ENCODE results near the gene FDXR.

The FDXR gene

DNA sequence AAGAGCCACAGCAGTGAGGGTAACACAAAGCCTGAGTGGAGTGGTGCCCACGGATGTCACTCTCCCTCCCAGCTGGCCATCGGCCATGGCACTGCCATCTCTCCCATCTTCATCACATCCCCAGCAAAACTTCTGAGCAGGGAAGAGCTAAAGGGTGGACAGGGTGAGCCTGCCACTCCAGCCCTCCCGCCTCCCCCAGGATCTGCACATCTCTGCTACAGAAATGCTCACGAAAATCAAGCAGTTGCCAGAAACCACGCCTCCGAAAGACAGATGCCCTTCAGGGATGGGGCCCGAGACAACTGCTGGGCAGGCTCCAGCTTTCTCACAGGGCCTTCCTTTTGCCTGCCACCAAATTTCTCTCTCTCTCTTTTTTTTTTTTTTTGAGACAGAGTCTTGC is 16.7 kb downstream of the FDXR start:
- DNase-seq: no peak

DNA sequence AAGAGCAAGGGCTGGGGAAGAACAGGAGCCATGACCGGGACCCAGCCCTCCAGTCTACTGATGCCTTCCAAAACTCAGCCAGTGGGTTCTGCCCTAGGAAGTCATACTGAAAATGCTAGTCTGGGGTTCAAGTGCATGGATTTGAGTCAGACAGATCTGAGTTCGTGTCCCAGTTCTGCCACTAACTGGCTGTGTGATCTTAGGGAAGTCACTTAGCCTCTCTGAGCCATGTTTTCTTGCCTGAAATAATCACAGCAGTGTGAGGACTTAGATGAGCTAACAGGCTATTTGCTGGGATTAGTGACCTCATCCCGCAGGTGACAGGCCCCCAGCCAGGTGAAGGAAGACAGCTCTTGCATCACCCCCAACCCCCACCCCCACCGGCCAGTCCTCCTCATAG is 17.5 kb downstream of the FDXR start:
- DNase-seq: no peak

DNA sequence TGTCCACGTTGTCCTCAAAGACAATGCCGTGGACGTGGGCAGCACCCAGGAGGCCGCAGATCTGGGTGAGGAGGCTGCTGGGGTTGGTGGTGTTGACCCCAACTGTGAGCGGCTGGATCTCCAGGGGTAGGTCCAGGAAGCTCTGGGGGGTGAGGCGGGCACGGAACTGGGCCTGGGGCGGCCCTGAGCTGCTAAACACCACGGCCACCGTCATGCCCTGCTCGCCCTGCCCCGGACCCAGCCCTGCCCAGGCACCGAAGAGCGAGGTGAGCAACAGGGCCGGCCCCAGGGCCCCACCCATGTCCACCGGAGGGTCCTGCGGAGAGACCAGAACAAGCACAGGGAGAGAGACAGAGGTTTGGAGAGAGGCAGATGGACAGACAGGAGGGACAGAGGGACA is 18.0 kb downstream of the FDXR start:
- DNase-seq: no peak

DNA sequence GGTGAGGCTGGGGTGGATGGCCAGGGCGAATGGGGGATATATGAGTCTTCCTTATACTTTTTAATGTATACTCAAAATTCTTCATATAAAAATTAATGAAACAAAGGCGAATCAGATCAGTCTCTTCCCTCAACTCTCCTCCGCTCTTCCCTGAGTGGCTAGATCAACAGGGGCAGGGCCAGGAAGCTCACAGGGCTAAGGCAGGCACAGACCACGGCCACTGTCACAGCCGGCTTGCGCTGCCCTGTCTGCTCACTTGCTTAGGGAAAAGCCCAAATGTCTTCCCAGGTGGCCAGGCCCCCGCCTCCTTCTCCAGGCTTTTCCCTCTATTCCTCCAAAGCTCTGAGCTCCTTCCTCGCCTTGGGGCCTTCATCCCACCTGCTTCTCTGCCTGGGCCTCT is 19.1 kb downstream of the FDXR start:
- DNase-seq: no peak

DNA sequence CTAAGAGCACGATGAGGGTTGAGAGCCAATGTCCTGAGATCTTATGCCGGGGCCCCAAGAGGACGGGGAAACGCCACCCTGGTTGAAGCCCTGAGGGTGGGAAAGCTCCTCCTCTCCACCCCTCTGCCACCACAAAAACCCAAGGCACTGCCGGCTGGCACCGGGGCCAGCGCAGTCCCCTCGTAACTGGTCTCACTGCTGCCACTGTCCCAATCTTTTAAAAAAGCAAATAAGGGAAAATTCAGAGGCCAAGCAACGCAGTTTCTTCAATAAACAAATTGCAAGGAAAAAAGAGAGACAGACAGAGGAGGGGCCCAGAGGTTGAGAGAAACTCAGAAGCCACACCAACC is 19.8 kb downstream of the FDXR start:
- DNase-seq: no peak

DNA sequence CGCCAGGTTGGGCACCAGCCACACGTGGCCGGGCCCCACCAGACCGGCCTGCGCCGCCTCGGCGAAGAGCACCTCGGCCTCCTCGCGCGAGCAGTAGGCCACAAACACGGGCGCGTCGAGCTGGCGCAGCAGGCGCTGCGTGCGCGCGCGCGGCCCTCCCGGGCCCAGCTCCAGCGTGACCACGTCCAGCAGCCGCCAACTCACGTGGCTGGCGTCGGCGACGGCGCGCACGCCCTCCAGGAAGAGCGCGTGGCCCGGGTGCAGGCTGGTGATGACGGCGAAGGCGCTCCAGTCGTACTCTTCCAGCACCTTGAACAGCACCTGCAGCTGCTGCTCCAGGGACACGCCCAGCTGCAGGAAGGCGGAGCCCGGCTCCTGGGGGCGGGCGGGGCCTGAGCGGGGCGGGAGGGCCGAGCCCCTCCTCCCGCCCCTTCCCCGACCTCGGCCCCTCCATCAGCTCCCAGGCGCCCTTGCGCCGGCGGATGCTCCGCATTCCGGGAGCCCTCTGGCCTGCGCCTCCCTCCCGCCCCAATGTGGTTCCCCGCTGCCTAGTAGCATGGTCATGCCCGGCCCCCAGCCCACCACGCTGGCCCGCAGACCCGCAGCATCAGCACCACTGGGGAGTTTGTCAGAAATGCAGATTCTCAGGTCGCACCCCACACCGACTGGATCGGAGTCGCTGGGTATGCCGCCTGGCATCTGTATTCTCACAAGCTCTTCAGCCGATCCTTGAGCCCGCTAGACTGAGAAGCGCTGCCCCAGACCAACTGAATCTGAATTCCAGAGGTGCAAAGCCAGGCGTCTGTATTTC is 20.4 kb downstream of the FDXR start:
- DNase-seq: no peak

DNA sequence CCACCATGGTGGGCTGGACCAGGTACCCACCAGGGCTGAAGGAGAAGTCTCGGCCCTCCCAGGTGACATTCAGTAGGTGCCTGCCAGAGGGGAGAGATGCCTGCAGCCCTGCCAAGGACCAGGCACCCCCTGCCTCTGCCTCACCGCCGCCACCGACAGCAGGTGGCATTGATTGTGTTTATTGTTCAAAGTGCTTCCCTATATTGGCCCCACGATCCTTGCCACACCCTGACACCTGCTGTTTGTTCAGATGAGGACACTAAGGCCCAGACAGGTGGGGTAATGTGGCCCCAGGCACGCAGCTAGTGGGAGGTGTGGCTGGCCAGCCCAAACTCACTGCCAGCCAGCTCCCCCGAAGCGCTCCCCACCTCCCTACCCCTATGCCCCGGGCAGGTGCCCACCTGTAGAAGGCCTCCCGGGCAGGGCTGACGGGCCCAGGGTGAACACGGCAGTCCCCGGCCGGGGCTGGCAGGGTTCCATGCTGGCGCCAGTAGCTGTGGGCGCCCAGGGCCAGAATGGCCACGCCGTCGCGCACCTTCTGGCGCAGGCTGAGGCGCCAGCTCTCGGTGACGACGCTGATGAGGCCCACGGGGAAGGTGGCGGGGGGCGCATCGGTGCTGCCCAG is 21.1 kb downstream of the FDXR start:
- no peak for DNase-seq

DNA sequence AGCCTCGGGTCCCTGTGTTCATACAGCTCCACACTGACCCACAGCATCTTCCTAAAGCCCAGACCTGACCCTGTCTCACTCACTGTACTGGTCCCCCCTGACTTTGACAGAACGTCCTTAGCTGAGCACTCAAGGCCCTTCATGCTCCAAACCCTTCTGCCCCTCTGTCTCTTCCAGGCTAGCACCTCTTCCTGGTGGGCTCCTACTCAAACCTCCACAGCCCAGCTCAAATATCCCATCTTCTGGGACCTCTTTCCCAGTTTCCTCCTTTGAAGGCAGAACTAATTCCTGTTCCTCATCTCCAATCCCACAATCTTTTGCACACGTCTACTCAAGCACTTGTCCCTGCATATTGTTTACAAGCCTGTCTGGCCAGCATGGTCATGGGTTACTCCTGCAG is 21.9 kb downstream of the FDXR start:
- no peak for DNase-seq

DNA sequence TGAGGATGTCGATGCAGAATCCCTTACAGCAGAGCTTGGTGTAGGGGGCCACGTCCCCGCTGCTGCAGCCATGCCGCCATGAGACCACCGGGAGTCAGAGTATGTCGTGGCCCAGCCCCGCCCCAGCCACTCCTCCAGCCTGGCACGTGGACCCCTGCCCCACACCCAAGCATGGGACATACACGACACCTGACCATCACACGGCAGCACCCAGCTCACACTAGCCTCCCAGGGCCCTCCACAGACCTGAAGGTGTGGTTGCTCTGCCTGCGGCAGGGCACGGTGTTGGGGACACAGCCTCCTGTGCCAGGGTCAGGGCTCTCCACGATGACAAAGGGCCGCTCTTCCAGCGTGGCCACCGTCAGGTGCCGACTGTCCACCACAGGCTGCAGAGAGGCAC is 22.5 kb downstream of the FDXR start:
- no peak for DNase-seq

DNA sequence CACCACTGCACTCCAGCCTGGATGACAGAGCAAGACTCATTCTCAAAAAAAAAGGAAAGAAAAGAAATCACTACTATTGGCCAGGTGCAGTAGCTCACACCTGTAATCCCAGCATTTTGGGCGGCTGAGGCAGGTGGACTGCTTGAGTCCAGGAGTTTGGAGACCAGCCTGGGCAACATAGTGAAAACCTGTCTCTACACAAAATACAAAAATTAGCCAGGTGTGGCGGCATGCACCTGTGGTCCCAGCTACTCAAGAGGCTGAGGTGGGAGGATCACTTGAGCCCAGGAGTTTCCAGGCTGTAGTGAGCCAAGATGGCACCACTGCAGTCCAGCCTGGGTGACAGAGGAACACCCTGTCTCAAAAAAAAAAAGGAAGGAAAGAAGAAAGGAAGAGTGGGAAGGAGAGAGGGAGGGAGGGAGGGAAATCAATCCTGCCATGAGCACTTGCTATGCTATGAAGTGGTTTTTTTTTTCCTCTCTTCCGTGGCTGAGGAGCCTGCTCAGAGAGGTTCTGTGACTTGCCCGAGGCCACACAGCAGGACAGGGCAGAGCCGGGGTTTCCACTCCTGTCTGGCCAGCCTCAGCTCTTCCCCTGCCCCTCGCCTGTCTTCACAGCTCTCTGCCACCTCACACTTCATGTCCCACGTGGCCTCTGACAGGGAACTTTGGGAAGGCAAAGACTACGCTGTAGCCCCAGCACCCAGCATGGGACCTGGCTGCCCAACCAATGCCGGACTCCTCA is 24.0 kb downstream of the FDXR start:
- no peak for DNase-seq

DNA sequence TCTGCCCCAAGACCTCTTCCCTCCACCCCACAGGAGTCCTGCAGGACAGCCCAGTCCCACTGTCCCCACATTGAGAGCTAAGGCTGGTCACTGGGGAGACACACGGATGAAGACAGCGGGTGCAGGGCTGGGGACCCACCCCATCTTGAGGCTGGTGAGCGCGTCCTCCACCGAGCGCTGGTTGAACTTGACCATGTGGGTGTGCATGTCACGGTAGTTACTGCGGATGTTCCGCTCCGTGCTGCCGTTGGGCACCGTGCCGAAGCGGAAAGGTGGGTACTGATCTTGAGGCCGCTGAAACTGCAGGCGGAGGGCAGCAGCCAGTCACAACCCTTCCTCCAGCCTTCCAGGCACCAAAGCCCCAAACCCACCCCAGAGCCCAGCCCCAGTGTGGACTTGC is 26.2 kb downstream of the FDXR start:
- no peak for DNase-seq

DNA sequence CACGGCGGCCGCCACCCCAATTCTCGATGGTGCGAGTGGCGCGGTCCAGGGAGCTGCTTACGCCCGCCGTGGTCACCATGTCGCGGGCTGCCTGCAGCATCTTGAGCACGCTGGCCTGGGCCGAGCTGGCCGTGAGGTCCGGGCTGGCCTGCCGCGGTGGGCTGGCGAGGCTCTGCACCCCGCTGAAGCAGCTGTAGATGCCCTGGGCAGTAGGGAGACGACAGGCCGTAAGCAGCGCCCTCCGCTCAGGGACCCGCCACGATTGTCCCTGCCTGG is 29.5 kb downstream of the FDXR start:
- no peak for DNase-seq

DNA sequence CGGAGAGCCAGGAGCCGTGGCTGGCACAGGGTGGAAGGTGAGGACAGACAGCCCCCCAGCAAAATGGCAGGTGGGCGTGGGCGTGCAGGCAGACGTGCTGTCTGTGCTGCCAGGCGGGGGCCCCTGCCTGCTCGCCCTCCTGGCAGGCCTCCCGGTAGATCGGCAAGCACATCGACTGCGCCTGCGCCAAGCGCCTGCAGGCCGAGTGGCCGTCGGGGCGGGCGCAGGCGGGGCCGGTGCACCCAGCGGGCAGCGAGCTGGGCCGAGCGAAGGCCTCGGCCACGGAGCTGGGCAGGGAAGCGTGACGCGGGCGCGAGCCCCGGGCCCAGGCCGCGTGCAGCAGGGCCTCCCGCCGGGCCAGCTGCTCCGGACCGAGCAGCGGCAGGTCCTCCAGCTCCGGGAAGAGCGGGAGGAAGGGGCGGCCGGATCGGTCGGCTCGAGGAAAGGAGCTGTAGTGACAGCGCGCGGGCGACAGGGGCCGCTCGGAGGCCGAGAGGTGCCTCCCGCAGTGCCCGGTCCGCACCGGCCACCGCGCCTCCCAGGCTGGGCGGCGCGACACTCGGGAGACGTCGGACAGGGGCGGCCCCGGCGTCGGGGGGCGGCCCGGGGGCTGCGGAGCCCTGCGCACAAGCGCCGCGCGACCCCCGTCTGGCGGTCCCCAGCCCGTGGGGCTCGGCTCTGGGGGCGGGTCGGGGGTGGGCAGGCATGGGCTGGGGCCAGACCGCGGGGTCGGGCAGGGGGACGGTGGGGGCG is 30.0 kb downstream of the FDXR start:
- DNase-seq: peak; percentile 71

DNA sequence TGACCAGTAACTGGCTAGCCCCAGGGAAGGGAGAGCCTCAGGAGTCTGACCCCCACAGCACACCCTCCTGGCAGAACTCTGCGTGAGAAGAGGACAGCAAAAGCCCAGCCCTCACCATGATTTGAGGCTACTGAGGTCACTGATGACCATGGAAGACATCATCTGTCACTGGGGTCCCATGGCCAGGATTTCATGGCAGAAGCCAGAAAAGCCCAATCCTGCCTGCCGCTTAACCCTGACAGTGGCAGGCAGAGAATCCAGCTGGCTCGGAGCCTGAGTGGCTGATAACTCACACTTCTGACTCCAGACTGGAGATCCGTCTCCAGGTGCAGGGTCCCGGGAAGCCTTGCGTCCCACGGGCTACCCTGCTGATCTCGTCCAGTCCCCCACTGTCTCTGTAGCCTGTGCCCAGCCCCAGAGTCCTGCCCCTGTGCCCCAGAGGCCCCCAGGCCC is 30.6 kb downstream of the FDXR start:
- no peak for DNase-seq

DNA sequence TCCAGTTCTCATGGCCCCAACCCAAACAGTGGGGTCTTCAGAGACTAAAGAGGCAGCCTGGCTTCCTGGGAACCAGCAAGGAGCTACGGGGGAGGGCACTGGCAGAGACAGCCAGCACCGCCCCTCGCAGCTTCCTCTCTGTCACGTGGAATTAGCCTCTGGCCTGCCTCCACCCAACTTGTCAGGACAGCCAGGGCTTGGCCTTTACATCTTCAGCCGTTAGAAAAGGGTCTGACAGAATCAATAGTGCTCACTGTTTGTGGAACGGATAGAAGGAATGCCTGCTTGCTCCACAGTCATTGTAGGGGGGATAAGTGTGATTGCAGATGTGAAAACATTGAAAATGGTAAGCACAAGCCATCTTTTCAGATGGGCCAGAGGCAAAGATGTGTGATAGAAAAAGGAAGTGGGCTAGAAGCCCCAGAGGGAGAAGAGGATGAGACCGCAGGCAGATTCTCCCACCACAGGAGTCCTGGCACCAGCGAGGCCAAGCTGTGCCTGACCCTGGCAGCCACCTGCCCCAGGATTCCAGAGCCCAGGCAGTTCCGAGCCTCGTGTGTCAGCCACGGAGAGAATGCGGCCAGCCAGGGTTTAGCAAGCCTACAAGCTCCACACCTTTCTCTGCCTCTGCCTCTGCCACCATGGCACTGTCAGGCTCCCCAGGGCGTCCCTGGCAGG is 31.7 kb downstream of the FDXR start:
- peak; percentile 66 for DNase-seq

DNA sequence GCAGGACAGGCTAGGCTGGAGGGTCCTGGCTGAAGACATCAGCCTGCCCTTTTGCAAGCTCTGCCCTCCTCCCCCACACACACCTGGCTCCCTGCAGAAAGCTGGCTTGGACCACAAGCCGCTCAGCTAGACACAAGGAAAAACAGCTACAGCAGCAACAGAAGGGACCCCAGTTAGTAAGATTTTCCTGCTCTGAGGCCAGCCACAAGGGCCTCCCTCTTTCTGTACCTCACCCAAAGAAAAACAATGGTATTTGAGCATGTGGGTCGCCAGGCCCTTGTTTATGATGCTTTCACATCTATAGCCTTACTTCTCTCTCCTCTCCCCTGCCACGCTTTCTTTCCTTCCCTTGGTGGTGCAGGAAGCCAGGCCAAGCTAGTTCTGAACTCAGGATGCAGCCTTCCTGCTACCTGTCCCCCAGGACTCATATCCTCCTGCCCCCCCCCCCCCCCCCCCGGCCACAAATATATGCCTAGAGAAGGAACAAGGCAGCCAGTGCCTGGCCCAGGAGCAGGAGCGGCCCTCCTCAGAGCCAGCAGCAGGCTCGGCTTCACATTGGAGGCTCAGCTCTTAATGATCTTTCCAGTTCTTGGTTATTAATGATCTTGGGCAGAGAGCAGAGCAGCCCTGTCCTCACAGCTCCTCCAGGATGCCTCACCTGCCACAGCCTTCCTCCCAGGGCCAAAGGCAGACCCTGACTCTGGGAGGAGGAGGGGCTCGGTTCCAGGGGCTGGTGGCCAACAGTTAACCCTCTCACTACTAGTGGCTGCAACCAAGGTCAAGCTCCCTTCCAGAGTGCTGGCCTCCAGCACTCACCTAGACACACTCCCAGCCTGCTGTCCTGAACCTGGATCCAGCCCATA is 32.6 kb downstream of the FDXR start:
- no peak for DNase-seq

DNA sequence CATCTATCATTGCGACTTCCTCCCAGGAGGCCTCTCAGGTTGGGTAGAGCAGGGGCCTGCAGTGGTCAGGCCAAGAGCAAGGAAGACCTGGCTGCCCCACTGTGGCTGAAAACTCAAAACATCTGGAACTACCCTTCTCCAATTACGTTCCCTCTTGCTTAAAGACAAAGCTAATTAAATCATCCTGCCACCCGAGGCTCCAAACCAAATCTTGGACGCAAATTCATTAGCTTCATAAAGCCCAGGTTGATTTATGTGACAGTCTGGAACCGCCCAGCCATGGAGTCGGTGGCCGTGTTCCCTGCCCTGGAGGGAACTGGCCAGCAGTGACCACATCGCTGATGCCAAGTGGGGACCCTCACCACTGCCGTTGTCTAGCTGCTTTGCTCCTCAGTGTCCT is 34.5 kb downstream of the FDXR start:
- DNase-seq: no peak

DNA sequence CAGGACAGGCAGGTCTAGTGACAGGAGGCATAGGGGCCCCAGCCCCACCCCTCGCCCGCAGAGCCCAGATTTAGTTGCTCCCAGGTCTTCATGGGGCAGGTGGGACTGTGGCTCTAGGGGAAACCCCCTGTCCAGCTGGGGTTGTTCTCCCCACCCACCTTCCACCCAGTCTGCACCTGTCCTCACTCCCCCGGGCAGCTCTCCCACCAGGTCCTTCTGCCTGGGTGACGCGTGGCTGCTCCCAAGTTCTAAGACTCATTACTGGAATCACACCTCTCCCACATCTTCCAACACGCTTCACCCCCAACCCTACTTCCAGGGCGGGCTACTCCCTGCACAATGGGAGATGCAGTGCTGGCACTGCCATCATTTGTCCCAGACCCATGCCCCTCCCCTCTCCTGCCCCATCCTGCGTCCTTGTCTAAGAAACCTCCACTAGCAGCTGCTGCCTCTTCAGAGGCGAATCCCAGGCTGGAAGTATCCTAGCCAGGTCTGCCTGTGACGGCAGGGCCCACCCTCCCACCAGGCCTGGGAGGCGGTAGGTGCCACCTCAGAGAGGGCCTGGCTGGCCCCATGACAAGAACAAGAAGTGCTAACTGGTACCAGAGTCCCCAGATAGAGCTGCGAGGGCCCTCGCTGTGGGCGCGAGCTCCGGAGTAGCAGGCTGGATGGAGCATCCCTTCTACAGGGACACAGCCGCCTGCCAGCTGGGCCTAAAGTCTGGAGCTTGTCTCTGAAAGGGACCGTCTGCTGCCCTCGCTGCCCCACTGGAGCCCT is 35.9 kb downstream of the FDXR start:
- DNase-seq: no peak

DNA sequence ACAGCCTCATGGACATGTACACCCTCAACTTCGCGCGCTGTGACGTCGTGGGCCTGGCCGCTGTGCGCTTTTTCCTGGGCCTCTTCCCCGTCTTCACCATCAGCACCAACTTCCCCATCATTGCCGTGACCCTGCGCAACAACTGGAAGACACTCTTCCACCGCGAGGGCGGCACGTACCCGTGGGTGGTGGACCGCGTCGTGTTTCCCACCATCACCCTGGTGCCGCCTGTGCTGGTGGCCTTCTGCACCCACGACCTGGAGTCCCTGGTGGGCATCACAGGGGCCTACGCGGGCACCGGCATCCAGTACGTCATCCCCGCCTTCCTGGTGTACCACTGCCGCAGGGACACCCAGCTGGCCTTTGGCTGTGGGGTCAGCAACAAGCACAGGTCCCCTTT is 36.6 kb downstream of the FDXR start:
- DNase-seq: no peak

DNA sequence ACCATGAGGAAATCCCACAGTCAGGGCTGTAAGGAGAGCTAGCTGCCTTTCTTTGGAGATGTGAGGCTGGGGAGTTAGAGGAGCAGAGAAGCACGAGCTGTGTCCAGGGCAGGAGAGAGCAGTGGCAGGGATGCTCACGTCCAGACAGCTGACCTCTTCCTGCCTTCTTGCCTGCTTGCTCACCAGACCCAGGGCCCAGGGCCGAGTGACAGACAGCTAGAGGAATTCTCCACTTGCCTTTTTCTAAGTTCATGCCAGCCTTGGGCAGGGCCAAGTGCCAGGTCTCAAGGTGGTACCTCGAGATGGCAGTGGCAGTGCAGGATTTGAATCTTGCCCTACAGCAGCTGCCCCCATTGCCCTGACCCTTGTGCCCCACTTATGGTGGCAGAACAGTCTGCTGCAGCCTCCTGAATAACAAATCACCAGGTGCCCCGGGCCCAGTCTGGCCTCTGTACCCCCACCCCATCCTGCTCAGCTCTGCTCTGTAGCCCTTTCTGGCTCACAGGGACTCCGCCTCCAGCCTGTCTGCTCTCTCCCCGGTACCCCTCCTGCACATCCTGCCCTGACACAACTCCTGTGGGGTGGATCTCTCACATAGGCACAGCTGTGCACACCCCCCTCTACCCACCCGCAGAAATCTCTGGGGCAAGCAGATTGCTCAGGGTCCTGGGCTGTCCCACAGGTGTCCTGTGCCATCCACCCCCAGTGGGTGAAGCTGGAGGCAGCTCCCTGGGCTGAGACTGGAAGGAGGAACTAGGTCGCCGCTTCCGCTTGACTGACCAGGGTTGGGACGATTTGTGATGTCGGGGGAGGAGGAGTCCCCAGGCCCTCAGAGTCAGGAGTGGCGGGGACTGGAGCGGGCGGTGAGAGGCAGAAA is 39.1 kb downstream of the FDXR start:
- DNase-seq: no peak
